Muscle layer of colon (tissue), 2 donors: Measurements from ENCODE around the gene LRRC56.

Source experiments
- H3K27ac ChIP-seq: one replicate; pipeline ENCODE4 v1.7.0; 2013; ENCODE audit warnings: low read depth, mild to moderate bottlenecking, low read length, moderate library complexity
- H3K27me3 ChIP-seq, 2 donors: one replicate each; pipeline ENCODE4 v1.7.0; 2013; ENCODE audit warnings: low read length in 2 of 2, mild to moderate bottlenecking in 2 of 2; ENCODE audit not compliant: insufficient read depth in 2 of 2, control insufficient read depth in 1 of 2
- H3K36me3 ChIP-seq: one replicate; pipeline ENCODE4 v1.7.0; 2013; ENCODE audit warnings: mild to moderate bottlenecking, low read length; ENCODE audit not compliant: insufficient read depth
- H3K4me1 ChIP-seq: one replicate; pipeline ENCODE4 v1.7.0; 2013; ENCODE audit warnings: mild to moderate bottlenecking, low read length; ENCODE audit not compliant: insufficient read depth
- H3K4me3 ChIP-seq, 2 donors: one replicate each; pipeline ENCODE4 v1.7.0; 2013; ENCODE audit warnings: low read length in 2 of 2, low read depth in 1 of 2, mild to moderate bottlenecking in 1 of 2, moderate library complexity in 1 of 2
- H3K9ac ChIP-seq: one replicate; pipeline ENCODE4 v1.7.0; 2013; ENCODE audit warnings: low read length
- H3K9me3 ChIP-seq: one replicate; pipeline ENCODE4 v1.7.0; 2013; ENCODE audit warnings: mild to moderate bottlenecking, low read length
- donor health status: abdominal sarcoma.
- donor health status: Adenocarcinoma of cecum.

Gene LRRC56

DNA sequence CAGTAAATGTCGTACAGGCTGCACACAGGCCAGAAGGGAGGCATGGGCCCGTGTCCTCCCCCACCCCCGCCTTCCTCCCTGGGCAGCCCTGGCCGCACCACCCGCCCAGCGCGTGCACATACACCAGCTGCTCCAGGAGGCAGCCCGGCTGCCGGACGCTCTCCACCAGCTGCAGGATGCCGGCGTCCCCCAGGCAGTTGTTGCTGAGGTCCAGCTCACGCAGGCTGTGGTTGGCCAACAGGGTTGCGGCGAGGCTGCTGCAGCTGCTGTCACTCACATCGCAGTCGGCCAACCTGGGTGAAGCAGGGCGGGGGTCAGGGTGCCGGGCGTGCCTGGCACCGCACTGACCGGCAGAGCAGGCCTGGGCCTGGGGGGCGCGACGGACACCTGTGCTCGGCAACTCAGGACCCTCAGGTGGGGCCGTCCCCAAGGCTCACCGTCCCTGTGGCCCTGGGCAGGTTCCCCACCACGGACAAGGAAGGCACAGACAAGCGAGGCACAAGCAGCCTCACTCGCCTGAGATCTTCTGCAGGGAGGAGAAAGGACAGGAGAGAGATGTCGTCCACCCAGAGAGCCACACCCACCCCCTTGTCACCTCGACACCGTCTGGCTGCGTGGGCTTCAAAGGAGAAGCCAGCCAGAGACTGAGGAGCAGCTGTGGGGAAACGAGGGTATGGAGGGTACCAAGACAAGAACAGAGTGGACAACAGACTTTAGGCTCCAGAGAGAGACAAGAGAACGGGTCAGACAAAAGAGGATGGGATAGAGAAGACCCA is 42.4 kb upstream of the LRRC56 start:
- H3K9ac ChIP-seq, result no peak overlapping the region
- no peaks in the 10 kb centered on the region for H3K27me3 ChIP-seq
- peaks cover 45% of the 10 kb centered on the region for H3K36me3 ChIP-seq

GRCh38 chr11:495537-495931 is 41.8 kb upstream of the LRRC56 start:
- H3K4me3 ChIP-seq, result no peak overlapping the region
- no peaks in the 10 kb centered on the region for H3K27me3 ChIP-seq
- H3K27ac ChIP-seq, result no peak overlapping the region
- H3K36me3 ChIP-seq, result peaks cover 50% of the 10 kb centered on the region
- no peaks in the 10 kb centered on the region for H3K9me3 ChIP-seq
- H3K4me1 ChIP-seq, result no peaks in the 10 kb centered on the region
- H3K9ac ChIP-seq, result no peak overlapping the region

More for the DNA sequence above, 42.4 kb upstream of the LRRC56 start:
- no peaks in the 10 kb centered on the region for H3K4me1 ChIP-seq
- no peaks in the 10 kb centered on the region for H3K9me3 ChIP-seq
- no peak overlapping the region for H3K4me3 ChIP-seq
- no peak overlapping the region for H3K27ac ChIP-seq

DNA sequence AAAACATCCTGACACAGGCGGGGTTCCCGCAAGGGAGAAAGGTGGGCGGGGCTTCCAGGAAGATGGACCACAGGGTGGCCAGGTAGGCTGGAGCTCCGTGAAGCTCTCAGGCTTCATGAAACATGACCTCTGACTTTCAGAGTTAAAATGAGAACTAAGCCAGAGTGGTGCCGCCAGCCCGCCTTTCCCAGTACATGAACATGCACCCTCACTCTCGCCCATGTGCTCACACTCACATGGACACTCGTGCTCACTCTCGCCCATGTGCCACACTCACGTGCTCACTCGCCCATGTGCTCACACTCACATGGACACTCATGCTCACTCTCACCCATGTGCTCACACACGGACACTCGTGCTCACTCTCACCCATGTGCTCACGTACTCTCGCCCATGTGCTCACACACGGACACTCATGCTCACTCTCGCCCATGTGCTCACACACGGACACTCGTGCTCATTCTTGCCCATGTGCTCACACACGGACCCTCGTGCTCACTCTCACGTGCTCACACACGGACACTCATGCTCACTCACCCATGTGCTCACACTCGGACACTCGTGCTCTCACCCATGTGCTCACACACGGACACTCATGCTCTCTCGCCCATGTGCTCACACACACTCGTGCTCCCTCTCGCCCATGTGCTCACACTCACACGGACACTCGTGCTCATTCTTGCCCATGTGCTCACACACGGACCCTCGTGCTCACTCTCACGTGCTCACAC is 40.3 kb upstream of the LRRC56 start:
- Histone ChIP-seq H3K27ac (no peak overlapping the region), H3K9me3 (no peaks in the 10 kb centered on the region)

DNA sequence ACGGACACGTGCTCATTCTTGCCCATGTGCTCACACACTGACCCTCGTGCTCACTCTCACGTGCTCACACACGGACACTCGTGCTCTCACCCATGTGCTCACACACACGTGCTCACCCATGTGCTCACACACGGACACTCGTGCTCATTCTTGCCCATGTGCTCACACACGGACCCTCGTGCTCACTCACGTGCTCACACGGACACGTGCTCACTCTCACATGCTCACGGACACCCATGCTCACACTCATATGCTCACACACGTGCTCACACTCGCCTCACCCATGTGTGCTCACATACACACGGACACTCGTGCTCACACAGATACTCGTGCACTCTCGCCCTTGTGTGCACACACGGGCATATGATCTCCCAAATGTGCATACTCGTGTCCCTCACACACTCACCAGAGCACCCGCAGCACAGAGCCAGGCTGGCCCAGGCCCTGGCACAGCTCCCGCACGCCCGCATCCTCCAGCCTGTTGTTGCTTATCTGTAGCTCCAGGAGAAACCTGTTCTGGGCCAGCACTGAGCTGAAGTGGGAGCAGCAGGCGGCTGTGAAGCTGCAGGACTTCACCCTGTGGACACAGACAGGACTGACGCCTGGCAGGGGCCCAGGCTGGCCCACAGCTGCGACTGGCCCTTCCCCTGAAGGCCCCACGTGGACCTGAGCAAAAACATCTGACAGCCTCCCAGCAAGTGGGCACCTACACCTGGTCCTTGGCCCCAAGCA is 39.6 kb upstream of the LRRC56 start:
- no peak overlapping the region for H3K9ac ChIP-seq
- H3K27ac ChIP-seq, result no peak overlapping the region
- peaks cover 59% of the 10 kb centered on the region for H3K36me3 ChIP-seq
- H3K27me3 ChIP-seq, result no peaks in the 10 kb centered on the region
- H3K4me1 ChIP-seq, result no peaks in the 10 kb centered on the region
- no peak overlapping the region for H3K4me3 ChIP-seq
- no peaks in the 10 kb centered on the region for H3K9me3 ChIP-seq

More for the DNA sequence above, 40.3 kb upstream of the LRRC56 start:
- no peak overlapping the region for H3K9ac ChIP-seq
- no peaks in the 10 kb centered on the region for H3K27me3 ChIP-seq
- peaks cover 59% of the 10 kb centered on the region for H3K36me3 ChIP-seq
- H3K4me3 ChIP-seq, result no peak overlapping the region
- no peaks in the 10 kb centered on the region for H3K4me1 ChIP-seq

- H3K9ac ChIP-seq, result no peak overlapping the region
- H3K4me1 ChIP-seq, result peaks cover under 1% of the 10 kb centered on the region
- no peaks in the 10 kb centered on the region for H3K9me3 ChIP-seq
- H3K4me3 ChIP-seq, result no peak overlapping the region
- peaks cover 59% of the 10 kb centered on the region for H3K36me3 ChIP-seq
- no peaks in the 10 kb centered on the region for H3K27me3 ChIP-seq
- H3K27ac ChIP-seq, result no peak overlapping the region
Measured at GRCh38 chr11:498297-499181, 38.8 kb upstream of the LRRC56 start.

GRCh38 chr11:499201-500076 is 37.9 kb upstream of the LRRC56 start:
- no peaks in the 10 kb centered on the region for H3K27me3 ChIP-seq
- H3K9ac ChIP-seq, result no peak overlapping the region
- H3K4me1 ChIP-seq, result peaks cover 5% of the 10 kb centered on the region
- peaks cover 59% of the 10 kb centered on the region for H3K36me3 ChIP-seq
- H3K9me3 ChIP-seq, result no peaks in the 10 kb centered on the region
- no peak overlapping the region for H3K4me3 ChIP-seq
- H3K27ac ChIP-seq, result no peak overlapping the region

DNA sequence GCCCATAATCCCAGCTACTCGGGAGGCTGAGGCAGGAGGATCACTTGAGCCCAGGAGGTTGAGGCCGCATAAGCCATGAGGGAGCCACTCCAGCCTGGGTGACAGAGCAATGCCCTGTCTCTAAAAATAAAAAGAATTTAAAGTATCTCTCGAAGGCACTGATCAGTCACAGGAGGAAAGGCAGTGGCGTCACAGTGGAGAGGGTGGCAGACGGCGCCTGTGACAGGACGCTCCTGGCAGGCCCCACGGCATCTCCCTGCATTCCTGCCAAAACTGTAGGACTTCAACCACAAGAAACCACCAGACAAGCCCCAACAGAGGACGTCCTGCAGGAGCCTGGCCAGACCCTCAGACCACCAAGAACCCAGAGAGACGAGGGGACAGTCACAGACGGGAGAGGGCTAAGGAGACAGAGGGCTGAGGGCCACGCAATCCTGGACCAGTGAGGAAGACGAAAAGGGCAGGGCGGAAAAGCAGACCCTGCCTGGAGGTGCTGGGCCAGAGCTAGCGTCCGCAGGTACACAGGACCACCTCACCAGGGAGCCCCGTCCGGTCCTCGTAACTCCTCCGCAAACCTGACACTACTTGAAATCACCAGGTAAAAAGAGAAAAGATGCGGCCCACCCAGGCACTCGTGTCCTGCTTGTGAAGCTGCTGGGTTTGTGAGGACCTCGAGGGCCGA is 36.2 kb upstream of the LRRC56 start:
- H3K27me3 ChIP-seq, result no peaks in the 10 kb centered on the region
- no peak overlapping the region for H3K9ac ChIP-seq
- no peaks in the 10 kb centered on the region for H3K9me3 ChIP-seq
- no peak overlapping the region for H3K4me3 ChIP-seq
- H3K4me1 ChIP-seq, result peaks cover 21% of the 10 kb centered on the region
- H3K27ac ChIP-seq, result no peak overlapping the region
- peaks cover 50% of the 10 kb centered on the region for H3K36me3 ChIP-seq

GRCh38 chr11:501683-502287 is 35.5 kb upstream of the LRRC56 start:
- peaks cover 21% of the 10 kb centered on the region for H3K4me1 ChIP-seq
- H3K4me3 ChIP-seq, result no peak overlapping the region
- no peaks in the 10 kb centered on the region for H3K9me3 ChIP-seq
- no peaks in the 10 kb centered on the region for H3K27me3 ChIP-seq
- H3K27ac ChIP-seq, result no peak overlapping the region
- H3K36me3 ChIP-seq, result peaks cover 47% of the 10 kb centered on the region
- no peak overlapping the region for H3K9ac ChIP-seq

GRCh38 chr11:502288-503178 is 34.8 kb upstream of the LRRC56 start:
- Histone ChIP-seq H3K4me1 (peaks cover 21% of the 10 kb centered on the region), H3K9ac (no peak overlapping the region), H3K27me3 (no peaks in the 10 kb centered on the region), H3K4me3 (no peak overlapping the region), H3K27ac (no peak overlapping the region), H3K9me3 (no peaks in the 10 kb centered on the region), H3K36me3 (peaks cover 39% of the 10 kb centered on the region)
